CD14-positive monocyte (primary cell): ENCODE data around the gene AP3B2. TPM values are rescaled to one million over a fixed set of nuclear protein-coding genes. Genes with fewer than 3 reads are reported as not detected.

ENCODE experiments used
- DNase-seq, 3 donors: peaks; one replicate each; pipeline ENCODE4 v3.0.0-alpha.2; 2011 to 2022
- H2AFZ ChIP-seq: 2 replicates; pipeline ENCODE4 v1.6.0; 2012; ENCODE audit warnings: mild to moderate bottlenecking, low read depth, low read length, inconsistent platforms; ENCODE audit not compliant: insufficient read depth, poor library complexity, severe bottlenecking
- H3K27ac ChIP-seq, 2 donors: 1 replicate in 1 of 2; 2 replicates in 1 of 2; pipeline ENCODE4 v1.5.1; 2012 to 2013; ENCODE audit warnings: low read length in 2 of 2, control low read depth in 1 of 2, inconsistent platforms in 1 of 2, low read depth in 1 of 2, mild to moderate bottlenecking in 1 of 2
- H3K27me3 ChIP-seq, 2 donors: one replicate each; pipeline versions ENCODE4 v1.6.0 to v1.6.1; 2011 to 2013; ENCODE audit warnings: low read length in 2 of 2; ENCODE audit not compliant: control insufficient read depth in 2 of 2, insufficient read depth in 2 of 2
- H3K36me3 ChIP-seq, 2 donors: replicated peaks in 1 of 2; 1 replicate in 1 of 2; 2 replicates in 1 of 2; pipeline versions ENCODE4 v1.5.1 to v1.6.1; 2012 to 2013; ENCODE audit warnings: low read length in 2 of 2, control low read depth in 1 of 2, inconsistent platforms in 1 of 2, mild to moderate bottlenecking in 1 of 2; ENCODE audit not compliant: insufficient read depth in 2 of 2, control insufficient read depth in 1 of 2
- H3K4me1 ChIP-seq, 2 donors: 1 replicate in 1 of 2; 2 replicates in 1 of 2; pipeline versions ENCODE4 v1.5.1 to v1.6.1; 2012 to 2013; ENCODE audit warnings: low read length in 2 of 2, control low read depth in 1 of 2, inconsistent platforms in 1 of 2, mild to moderate bottlenecking in 1 of 2, moderate library complexity in 1 of 2; ENCODE audit not compliant: insufficient read depth in 2 of 2, control insufficient read depth in 1 of 2
- H3K4me2 ChIP-seq: replicated peaks from 2 replicates; pipeline ENCODE3; 2012; ENCODE audit warnings: low read length, moderate library complexity, mild to moderate bottlenecking; ENCODE audit not compliant: poor library complexity, severe bottlenecking; ENCODE audit errors: extremely low read depth
- H3K4me3 ChIP-seq, 3 experiments: fragments of 200-600 bp in 1 of 3; sonication (generic) in 1 of 3; replicated peaks in 1 of 3; 1 replicate in 2 of 3; 2 replicates in 1 of 3; pipeline ENCODE4 v1.5.1; 2011 to 2013; ENCODE audit warnings: low read length in 3 of 3, mild to moderate bottlenecking in 3 of 3, control low read depth in 2 of 3, low read depth in 2 of 3, inconsistent platforms in 1 of 3, moderate library complexity in 1 of 3
- H3K79me2 ChIP-seq: 2 replicates; pipeline ENCODE4 v1.6.0; 2012; ENCODE audit warnings: mild to moderate bottlenecking, control low read depth, inconsistent platforms, low read length, moderate library complexity; ENCODE audit not compliant: insufficient read depth
- H3K9ac ChIP-seq: 2 replicates; pipeline ENCODE4 v1.6.0; 2017; ENCODE audit warnings: low read length, mild to moderate bottlenecking; ENCODE audit not compliant: insufficient read depth, poor library complexity, severe bottlenecking
- H3K9me3 ChIP-seq, 2 donors: replicated peaks in 1 of 2; 1 replicate in 1 of 2; 2 replicates in 1 of 2; pipeline versions ENCODE4 v1.5.1 to v1.6.1; 2012 to 2013; ENCODE audit warnings: low read length in 2 of 2, control low read depth in 1 of 2; ENCODE audit not compliant: control insufficient read depth in 1 of 2, insufficient read depth in 1 of 2
- H4K20me1 ChIP-seq: 2 replicates; pipeline ENCODE4 v1.6.0; 2012; ENCODE audit warnings: mild to moderate bottlenecking, low read length, control low read depth, moderate library complexity; ENCODE audit not compliant: insufficient read depth
- H3K27ac Mint-ChIP-seq, 7 donors: one replicate each; pipeline ENCODE4 v1.8.0; 2020; ENCODE audit warnings: mild to moderate bottlenecking in 7 of 7, mixed read lengths in 7 of 7, moderate library complexity in 6 of 7, inconsistent platforms in 2 of 7
- H3K27me3 Mint-ChIP-seq, 3 donors: one replicate each; pipeline ENCODE4 v1.8.0; 2021 to 2022; ENCODE audit warnings: low read depth in 3 of 3, mild to moderate bottlenecking in 3 of 3, mixed read lengths in 3 of 3, moderate library complexity in 3 of 3, inconsistent platforms in 1 of 3
- H3K36me3 Mint-ChIP-seq, 2 donors: one replicate each; pipeline ENCODE4 v1.8.0; 2020; ENCODE audit warnings: mixed read lengths in 2 of 2, inconsistent platforms in 1 of 2, mild to moderate bottlenecking in 1 of 2
- H3K4me1 Mint-ChIP-seq: one replicate; pipeline ENCODE4 v1.8.0; 2020; ENCODE audit warnings: mild to moderate bottlenecking, mixed read lengths
- H3K4me3 Mint-ChIP-seq, 2 donors: one replicate each; pipeline ENCODE4 v1.8.0; 2020; ENCODE audit warnings: mild to moderate bottlenecking in 2 of 2, mixed read lengths in 2 of 2, moderate library complexity in 1 of 2
- H3K9me3 Mint-ChIP-seq, 7 donors: one replicate each; pipeline ENCODE4 v1.8.0; 2020 to 2022; ENCODE audit warnings: mixed read lengths in 7 of 7, mild to moderate bottlenecking in 6 of 7, moderate library complexity in 6 of 7, inconsistent platforms in 2 of 7
- WGBS: methylation state at CpG from one replicate; pipeline ENCODE4 v1.1.5; 2013; ENCODE audit warnings: missing lambda C conversion rate; ENCODE audit not compliant: insufficient coverage; 5-methylcytosine and 5-hydroxymethylcytosine counted together
- intact Hi-C, 2 donors: fragments of 100-400 bp; cut with micrococcal nuclease; formaldehyde crosslinking; loops; one replicate each; pipeline versions ENCODE4 v1.15.0 to v1.15.1; 2023
- polyA plus RNA-seq, 3 donors: library from polyadenylated mRNA; depleted of rRNA in 1 of 3; unstranded in 2 of 3; stranded (reverse) in 1 of 3; fragments of 300-500 nt in 2 of 3; fragments of >200 nt in 1 of 3; fragmentation: Illumina TruSeq in 2 of 3; gene quantifications; 1 replicate in 2 of 3; 2 replicates in 1 of 3; pipeline ENCODE4 v1.2.3, GENCODE V29; 2012 to 2021
- TF ChIP-seq, protein P1 (sequence below): fragments of 200-600 bp; IDR thresholded peaks from one replicate; pipeline ENCODE4 v1.8.0; 2022; ENCODE audit warnings: antibody characterized with exemption, mild to moderate bottlenecking

The AP3B2 gene
- polyA plus RNA-seq, 3 donors: 0.85 to 0.95 TPM; not detected in 1

GRCh38 chr15:82613747-82614146 is 95.9 kb downstream of the AP3B2 start:
- TF ChIP-seq, protein P1, sequence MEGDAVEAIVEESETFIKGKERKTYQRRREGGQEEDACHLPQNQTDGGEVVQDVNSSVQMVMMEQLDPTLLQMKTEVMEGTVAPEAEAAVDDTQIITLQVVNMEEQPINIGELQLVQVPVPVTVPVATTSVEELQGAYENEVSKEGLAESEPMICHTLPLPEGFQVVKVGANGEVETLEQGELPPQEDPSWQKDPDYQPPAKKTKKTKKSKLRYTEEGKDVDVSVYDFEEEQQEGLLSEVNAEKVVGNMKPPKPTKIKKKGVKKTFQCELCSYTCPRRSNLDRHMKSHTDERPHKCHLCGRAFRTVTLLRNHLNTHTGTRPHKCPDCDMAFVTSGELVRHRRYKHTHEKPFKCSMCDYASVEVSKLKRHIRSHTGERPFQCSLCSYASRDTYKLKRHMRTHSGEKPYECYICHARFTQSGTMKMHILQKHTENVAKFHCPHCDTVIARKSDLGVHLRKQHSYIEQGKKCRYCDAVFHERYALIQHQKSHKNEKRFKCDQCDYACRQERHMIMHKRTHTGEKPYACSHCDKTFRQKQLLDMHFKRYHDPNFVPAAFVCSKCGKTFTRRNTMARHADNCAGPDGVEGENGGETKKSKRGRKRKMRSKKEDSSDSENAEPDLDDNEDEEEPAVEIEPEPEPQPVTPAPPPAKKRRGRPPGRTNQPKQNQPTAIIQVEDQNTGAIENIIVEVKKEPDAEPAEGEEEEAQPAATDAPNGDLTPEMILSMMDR: no peak
- intact Hi-C loops: no loop called here
- DNase-seq: no peak
- WGBS: 89% methylated on average over 8 of the region's 12 CpGs
- H3K9me3 Mint-ChIP-seq: no peaks in the 10 kb centered on the region
- H3K36me3 Mint-ChIP-seq: no peaks in the 10 kb centered on the region
- no peak overlapping the region for H3K9ac ChIP-seq
- H3K36me3 ChIP-seq: no peaks in the 10 kb centered on the region
- no peak overlapping the region for H3K27ac Mint-ChIP-seq
- no peaks in the 10 kb centered on the region for H3K4me1 Mint-ChIP-seq
- no peaks in the 10 kb centered on the region for H3K4me1 ChIP-seq
- H3K9me3 ChIP-seq: no peaks in the 10 kb centered on the region
- H3K27me3 Mint-ChIP-seq: peaks cover 1 to 12% (median 8%) of the 10 kb centered on the region in 3 donors
- H3K4me3 ChIP-seq: no peak overlapping the region
- H3K27ac ChIP-seq: no peak overlapping the region
- no peak overlapping the region for H2AFZ ChIP-seq
- H3K4me2 ChIP-seq: no peak overlapping the region
- H3K27me3 ChIP-seq: no peaks in the 10 kb centered on the region
- H3K79me2 ChIP-seq: no peaks in the 10 kb centered on the region
- no peaks in the 10 kb centered on the region for H4K20me1 ChIP-seq
- H3K4me3 Mint-ChIP-seq: no peak overlapping the region

- H3K27ac ChIP-seq: no peak overlapping the region
- Mint-ChIP-seq H3K27ac (no peak overlapping the region), H3K27me3 (peaks cover 1 to 12% (median 8%) of the 10 kb centered on the region in 3 donors), H3K9me3 (no peaks in the 10 kb centered on the region), H3K4me3 (no peak overlapping the region), H3K36me3 (no peaks in the 10 kb centered on the region), H3K4me1 (no peaks in the 10 kb centered on the region)
- H3K4me3 ChIP-seq: no peak overlapping the region
- H3K9ac ChIP-seq: no peak overlapping the region
- no peaks in the 10 kb centered on the region for H3K36me3 ChIP-seq
- DNase-seq: no peak
- no peaks in the 10 kb centered on the region for H3K27me3 ChIP-seq
- TF ChIP-seq, protein P1: no peak
- no peak overlapping the region for H3K4me2 ChIP-seq
- H4K20me1 ChIP-seq: no peaks in the 10 kb centered on the region
- no peaks in the 10 kb centered on the region for H3K79me2 ChIP-seq
- intact Hi-C loops: no loop called here
- no peak overlapping the region for H2AFZ ChIP-seq
- no peaks in the 10 kb centered on the region for H3K4me1 ChIP-seq
- WGBS: no CpG with 5 or more reads among the region's 4 CpGs
- no peaks in the 10 kb centered on the region for H3K9me3 ChIP-seq
These were observed 98.3 kb downstream of the AP3B2 start for GRCh38 chr15:82611348-82611747.

Other genes with a start within 250 kb of the AP3B2 start
- gene RPS17, start 169.4 kb downstream of the AP3B2 start, polyA plus RNA-seq: 1,000 to 10,000 TPM in 1 of 3 donors, 100 to 1,000 TPM in 2; 604 to 2,881 (median 619) TPM
- gene CPEB1, start 62.5 kb downstream of the AP3B2 start, polyA plus RNA-seq: not detected
- under 1 TPM in 1 of 3 donors, not detected in 2; 0.09 TPM for gene FSD2, start 96.2 kb upstream of the AP3B2 start, polyA plus RNA-seq
- gene WHAMM, start 99.8 kb upstream of the AP3B2 start, polyA plus RNA-seq: 1 to 10 TPM in 1 of 3 donors, under 1 TPM in 2; 0.69 to 7.8 (median 0.92) TPM
- gene HOMER2, start 242.8 kb upstream of the AP3B2 start, polyA plus RNA-seq: 1 to 10 TPM in 2 of 3 donors, under 1 TPM in 1; 0.92 to 2.4 (median 1.6) TPM